IPS-15b (cell line): ENCODE data around the gene XPO6.

Experiments
- H3K27me3 ChIP-seq: one replicate; pipeline ENCODE4 v1.6.1; 2013; ENCODE audit warnings: low read length; ENCODE audit not compliant: control insufficient read depth, insufficient read depth
- H3K36me3 ChIP-seq: one replicate; pipeline ENCODE4 v1.6.1; 2013; ENCODE audit warnings: low read length; ENCODE audit not compliant: control insufficient read depth, insufficient read depth
- H3K4me1 ChIP-seq: one replicate; pipeline ENCODE4 v1.6.1; 2013; ENCODE audit warnings: mild to moderate bottlenecking, low read length; ENCODE audit not compliant: control insufficient read depth, insufficient read depth
- H3K4me3 ChIP-seq: one replicate; pipeline ENCODE4 v1.5.1; 2013; ENCODE audit warnings: low read depth, low read length
- H3K9ac ChIP-seq: one replicate; pipeline ENCODE4 v1.6.1; 2013; ENCODE audit warnings: low read depth, mild to moderate bottlenecking, low read length
- H3K9me3 ChIP-seq: one replicate; pipeline ENCODE4 v1.6.1; 2013; ENCODE audit warnings: mild to moderate bottlenecking, low read length; ENCODE audit not compliant: control insufficient read depth, insufficient read depth

The XPO6 gene

GRCh38 chr16:28084209-28084608 lies 127.6 kb downstream of the XPO6 start:
- Histone ChIP-seq H3K36me3 (no peaks in the 10 kb centered on the region), H3K9ac (no peak overlapping the region), H3K4me1 (no peaks in the 10 kb centered on the region), H3K9me3 (no peaks in the 10 kb centered on the region), H3K4me3 (no peak overlapping the region), H3K27me3 (no peaks in the 10 kb centered on the region)

DNA sequence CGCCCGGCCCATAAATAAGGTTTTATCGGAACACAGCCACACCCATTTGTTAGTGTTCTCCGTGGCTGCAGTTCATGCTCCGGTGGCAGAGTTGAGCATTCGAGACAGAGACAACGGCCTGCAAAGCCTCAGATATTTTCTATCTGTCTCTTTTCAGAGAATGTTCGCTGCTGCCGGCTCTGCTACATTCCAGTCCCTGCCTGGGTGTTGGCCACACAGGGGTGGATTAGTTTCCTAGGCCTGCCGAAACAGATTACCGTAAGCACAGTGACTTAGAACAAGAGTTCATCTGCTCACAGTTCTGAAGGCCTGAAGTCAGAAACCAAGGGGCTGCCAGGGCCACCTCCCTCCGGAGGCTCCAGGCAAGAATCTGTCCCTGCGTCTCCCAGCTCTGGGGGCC lies 129.1 kb downstream of the XPO6 start:
- Histone ChIP-seq H3K4me1 (no peaks in the 10 kb centered on the region), H3K9ac (no peak overlapping the region), H3K36me3 (no peaks in the 10 kb centered on the region), H3K4me3 (no peak overlapping the region), H3K9me3 (no peaks in the 10 kb centered on the region), H3K27me3 (no peaks in the 10 kb centered on the region)

DNA sequence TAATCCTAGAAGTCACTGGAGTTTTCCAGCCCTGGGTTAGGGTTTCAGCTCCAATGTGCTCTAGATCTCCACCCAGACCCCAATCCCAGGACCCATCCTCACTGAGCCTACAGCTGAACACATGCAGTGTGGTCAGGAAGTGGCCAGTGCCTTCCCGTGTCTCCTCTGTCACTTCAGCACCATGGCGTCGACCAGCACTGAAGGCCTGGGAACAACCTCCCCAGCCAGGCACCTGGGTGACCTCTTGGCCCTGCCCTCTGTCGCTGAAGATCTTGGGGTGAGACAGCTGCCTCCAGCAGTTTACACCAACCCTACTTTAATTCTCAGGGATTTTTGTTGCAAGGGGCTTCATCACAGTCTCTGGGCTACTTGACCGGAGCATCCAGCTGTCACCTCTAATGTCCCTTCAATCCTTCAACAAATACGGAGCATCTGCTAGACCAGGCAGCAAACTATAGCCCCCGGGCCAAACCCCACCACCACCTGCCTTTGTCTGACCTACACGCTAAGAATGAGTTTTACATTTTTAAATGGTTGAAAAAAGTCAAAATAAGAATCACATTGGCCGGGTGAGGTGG lies 130.3 kb downstream of the XPO6 start:
- no peaks in the 10 kb centered on the region for H3K9me3 ChIP-seq
- H3K27me3 ChIP-seq: no peaks in the 10 kb centered on the region
- H3K36me3 ChIP-seq: no peaks in the 10 kb centered on the region
- no peak overlapping the region for H3K9ac ChIP-seq
- H3K4me1 ChIP-seq: no peaks in the 10 kb centered on the region
- H3K4me3 ChIP-seq: no peak overlapping the region

- Histone ChIP-seq H3K9ac (no peak overlapping the region), H3K36me3 (no peaks in the 10 kb centered on the region), H3K4me1 (no peaks in the 10 kb centered on the region), H3K27me3 (no peaks in the 10 kb centered on the region), H3K9me3 (no peaks in the 10 kb centered on the region), H3K4me3 (no peak overlapping the region)
Measured at GRCh38 chr16:28078261-28078660, 133.5 kb downstream of the XPO6 start.

DNA sequence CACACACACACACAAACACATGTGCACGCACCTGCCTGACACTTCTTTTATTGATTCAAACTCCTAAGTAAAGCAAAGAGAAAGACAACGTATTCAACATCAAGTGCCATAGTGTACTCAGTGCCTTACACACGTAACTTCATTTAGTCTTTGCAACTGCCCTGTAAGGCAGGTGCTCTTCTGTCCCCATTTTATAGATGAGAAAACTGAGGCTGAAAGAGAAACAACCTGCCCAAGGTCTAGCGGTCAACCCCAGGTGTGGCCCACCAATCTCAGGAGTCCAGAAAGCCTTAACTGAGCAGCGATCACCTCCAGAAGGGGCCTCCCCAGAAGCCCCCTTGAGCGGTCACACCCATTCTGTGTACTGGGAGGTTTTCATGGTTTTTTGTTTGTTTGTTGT lies 137.9 kb downstream of the XPO6 start:
- Histone ChIP-seq H3K9ac (no peak overlapping the region), H3K4me3 (no peak overlapping the region), H3K4me1 (no peaks in the 10 kb centered on the region), H3K27me3 (no peaks in the 10 kb centered on the region), H3K36me3 (no peaks in the 10 kb centered on the region), H3K9me3 (no peaks in the 10 kb centered on the region)

GRCh38 chr16:28072087-28072486 lies 139.7 kb downstream of the XPO6 start:
- Histone ChIP-seq H3K4me1 (no peaks in the 10 kb centered on the region), H3K9me3 (no peaks in the 10 kb centered on the region), H3K36me3 (no peaks in the 10 kb centered on the region), H3K27me3 (no peaks in the 10 kb centered on the region), H3K9ac (no peak overlapping the region), H3K4me3 (no peak overlapping the region)

DNA sequence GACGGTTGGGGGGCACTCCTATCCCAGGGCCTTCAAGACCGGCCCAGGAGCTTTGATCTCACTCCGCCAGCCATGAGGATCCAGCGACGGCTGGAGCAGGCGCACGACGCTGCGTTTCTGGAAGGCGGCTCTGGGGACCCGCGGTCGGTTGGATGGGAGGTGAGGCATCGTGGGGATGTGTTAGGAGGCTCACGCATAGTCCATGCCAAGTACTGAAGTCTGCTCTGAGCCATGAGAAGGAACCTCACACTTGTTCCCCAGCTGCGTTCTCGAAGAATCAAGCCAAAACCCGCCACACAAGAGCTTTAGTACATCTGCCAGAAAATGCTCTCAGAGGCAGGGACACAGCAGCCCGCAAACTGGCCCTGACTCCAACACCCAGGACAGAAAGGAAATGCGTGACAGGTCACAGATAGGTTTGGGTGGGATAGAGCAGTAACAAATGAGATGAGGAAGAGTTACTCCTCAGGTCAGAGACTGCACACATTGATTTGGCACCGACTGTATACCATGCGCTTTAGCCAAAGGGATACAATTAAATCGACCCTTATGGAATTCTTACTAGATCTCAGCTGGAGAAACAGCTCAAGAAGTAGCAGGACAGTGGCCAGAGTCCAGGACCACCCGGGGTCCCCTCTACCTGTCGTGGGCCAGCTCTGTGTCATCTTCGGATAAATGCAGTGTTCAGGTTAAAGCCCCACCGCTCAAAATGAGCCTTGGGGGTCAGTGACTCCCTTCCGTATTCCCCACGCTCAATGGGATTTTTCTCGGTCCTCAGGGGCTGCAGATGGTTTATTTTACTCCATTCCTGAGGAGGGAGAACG lies 141.6 kb downstream of the XPO6 start:
- H3K9ac ChIP-seq: no peak overlapping the region
- no peak overlapping the region for H3K4me3 ChIP-seq
- no peaks in the 10 kb centered on the region for H3K9me3 ChIP-seq
- H3K4me1 ChIP-seq: no peaks in the 10 kb centered on the region
- no peaks in the 10 kb centered on the region for H3K36me3 ChIP-seq
- peaks cover under 1% of the 10 kb centered on the region for H3K27me3 ChIP-seq

DNA sequence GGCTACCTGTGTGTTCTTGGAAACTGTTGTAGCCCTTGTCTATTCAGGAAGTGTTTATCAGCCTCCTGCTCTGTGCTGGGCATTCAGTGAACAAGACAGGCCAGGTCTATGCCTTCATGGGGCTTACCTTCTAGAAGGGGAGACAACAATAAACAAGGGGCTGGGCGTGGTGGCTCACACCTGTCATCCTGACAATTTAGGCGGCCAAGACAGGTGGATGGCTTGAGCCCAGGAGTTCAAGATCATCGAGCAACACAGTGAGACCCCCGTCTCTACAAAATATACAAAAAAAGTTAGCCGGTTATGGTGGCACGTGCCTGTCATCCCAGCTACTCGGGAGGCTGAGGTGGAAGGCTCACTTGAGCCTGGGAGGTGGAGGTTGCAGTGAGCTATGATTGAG lies 142.8 kb downstream of the XPO6 start:
- no peaks in the 10 kb centered on the region for H3K36me3 ChIP-seq
- no peak overlapping the region for H3K4me3 ChIP-seq
- no peaks in the 10 kb centered on the region for H3K4me1 ChIP-seq
- peaks cover 12% of the 10 kb centered on the region for H3K27me3 ChIP-seq
- no peaks in the 10 kb centered on the region for H3K9me3 ChIP-seq
- no peak overlapping the region for H3K9ac ChIP-seq

DNA sequence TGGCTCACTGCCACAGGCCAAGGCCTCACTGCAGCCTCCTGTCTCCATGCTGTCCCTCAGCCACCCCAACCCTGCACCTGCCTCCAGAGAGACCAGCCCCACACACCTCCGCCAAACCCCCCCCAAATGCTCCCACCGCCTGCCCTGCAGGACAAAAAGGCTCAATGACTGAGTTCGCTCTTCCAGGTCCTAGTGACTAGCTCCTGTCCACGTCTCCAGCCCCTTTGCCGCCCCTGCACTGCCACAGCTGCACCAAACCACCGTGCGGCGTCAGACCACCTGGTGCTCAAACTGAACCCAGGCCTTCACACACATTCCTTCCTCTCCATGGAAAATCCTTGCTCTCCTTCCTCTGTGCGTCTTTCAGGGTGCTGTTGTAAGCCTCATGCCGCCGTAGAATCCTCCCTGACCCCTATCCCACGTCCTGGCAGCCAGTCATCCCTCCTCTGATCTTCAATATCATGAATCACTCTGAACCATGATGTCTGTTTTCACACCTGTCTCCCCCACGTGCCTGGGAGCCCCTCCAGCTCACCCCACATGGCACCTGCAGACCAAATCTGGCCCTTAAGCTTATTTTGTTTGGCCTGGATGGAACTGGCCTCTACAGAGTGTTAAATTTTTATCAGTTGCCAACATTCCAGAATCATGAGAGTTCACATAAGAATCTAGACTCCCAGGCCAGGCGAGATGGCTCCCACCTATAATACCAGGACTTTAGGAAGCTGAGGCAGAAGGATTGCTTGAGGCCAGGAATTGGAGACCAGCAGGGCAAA lies 144.0 kb downstream of the XPO6 start:
- H3K27me3 ChIP-seq: peaks cover 16% of the 10 kb centered on the region
- no peaks in the 10 kb centered on the region for H3K9me3 ChIP-seq
- no peaks in the 10 kb centered on the region for H3K36me3 ChIP-seq
- no peak overlapping the region for H3K9ac ChIP-seq
- H3K4me1 ChIP-seq: no peaks in the 10 kb centered on the region
- H3K4me3 ChIP-seq: no peak overlapping the region

DNA sequence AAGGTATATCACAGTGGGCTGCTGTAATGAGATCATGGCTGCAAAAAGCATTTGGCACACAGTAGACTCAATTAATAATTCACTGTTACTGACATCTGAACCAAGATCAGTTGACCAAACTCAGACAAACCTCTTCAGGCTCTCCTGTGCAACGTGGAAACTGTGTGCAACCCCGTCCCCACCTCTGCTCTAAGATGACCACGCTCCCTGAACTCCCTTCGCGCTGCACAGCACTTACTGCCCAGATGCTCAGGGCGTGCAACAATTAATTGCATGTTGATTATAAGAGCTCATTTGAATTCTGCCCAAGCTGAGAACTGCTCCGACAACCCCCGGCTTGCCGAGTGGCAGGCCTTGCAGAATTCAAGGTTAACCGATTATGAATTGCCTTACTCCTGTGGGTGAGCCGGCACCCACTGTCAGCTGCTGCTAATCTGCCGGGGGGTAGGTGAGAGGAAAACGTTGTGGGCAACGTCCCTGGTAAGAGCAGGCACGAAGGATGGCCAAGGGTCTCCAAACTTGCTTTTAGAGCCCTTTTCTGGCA lies 147.0 kb downstream of the XPO6 start:
- H3K4me1 ChIP-seq: peaks cover 3% of the 10 kb centered on the region
- peaks cover 42% of the 10 kb centered on the region for H3K27me3 ChIP-seq

DNA sequence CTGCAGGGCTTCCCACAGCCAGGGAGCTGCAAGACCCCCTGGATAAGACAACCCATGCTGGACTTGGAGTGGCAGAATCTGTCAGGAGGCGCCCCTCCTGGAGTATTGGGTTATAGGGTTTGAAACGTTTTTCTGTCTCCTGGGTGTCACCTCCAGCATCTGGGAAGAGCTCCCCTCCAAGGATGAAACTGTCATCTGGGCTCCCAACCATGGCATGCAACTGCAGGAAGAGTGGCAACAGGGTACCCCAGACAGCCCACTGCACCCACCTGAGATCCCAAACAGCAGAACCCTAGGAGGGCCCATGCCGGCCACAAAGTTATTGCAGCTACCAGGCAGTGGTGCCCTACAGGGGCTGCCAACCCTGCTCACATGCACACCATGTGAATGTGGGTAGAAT lies 147.6 kb downstream of the XPO6 start:
- peaks cover 3% of the 10 kb centered on the region for H3K4me1 ChIP-seq
- no peak overlapping the region for H3K4me3 ChIP-seq
- H3K27me3 ChIP-seq: peaks cover 44% of the 10 kb centered on the region
- no peaks in the 10 kb centered on the region for H3K9me3 ChIP-seq
- no peak overlapping the region for H3K9ac ChIP-seq
- no peaks in the 10 kb centered on the region for H3K36me3 ChIP-seq

More for the DNA sequence above, 147.0 kb downstream of the XPO6 start:
- no peaks in the 10 kb centered on the region for H3K9me3 ChIP-seq
- H3K9ac ChIP-seq: no peak overlapping the region
- H3K4me3 ChIP-seq: no peak overlapping the region
- no peaks in the 10 kb centered on the region for H3K36me3 ChIP-seq
